Loucy (cell line): ENCODE data around the gene PRXL2B.

Experiments used
- H2AFZ ChIP-seq: fragments of 200-600 bp; sonication (generic); 2 replicates; pipeline ENCODE4 v1.6.0; 2016; ENCODE audit warnings: antibody characterized with exemption, mild to moderate bottlenecking, low read length, moderate library complexity
- H3F3A ChIP-seq: fragments of 200-600 bp; 2 replicates; pipeline ENCODE4 v1.6.0; 2016; ENCODE audit warnings: antibody characterized with exemption, low read depth, mild to moderate bottlenecking
- H3K27me3 ChIP-seq: fragments of 200-600 bp; sonication (generic); 2 replicates; pipeline ENCODE4 v1.6.1; 2014; ENCODE audit warnings: low read length, mild to moderate bottlenecking; ENCODE audit not compliant: insufficient read depth, poor library complexity, severe bottlenecking
- H3K36me3 ChIP-seq: fragments of 200-600 bp; sonication (generic); 2 replicates; pipeline ENCODE4 v1.6.1; 2016; ENCODE audit warnings: low read length; ENCODE audit not compliant: insufficient read depth
- H3K4me1 ChIP-seq: fragments of 200-600 bp; sonication (generic); 2 replicates; pipeline ENCODE4 v1.5.1; 2014; ENCODE audit warnings: low read length, mild to moderate bottlenecking; ENCODE audit not compliant: insufficient read depth, poor library complexity, severe bottlenecking
- H3K4me2 ChIP-seq: fragments of 200-600 bp; sonication (generic); 2 replicates; pipeline ENCODE4 v1.6.0; 2014; ENCODE audit warnings: antibody characterized with exemption, low read length, low read depth, mild to moderate bottlenecking; ENCODE audit not compliant: poor library complexity, severe bottlenecking
- H3K4me3 ChIP-seq: fragments of 200-600 bp; sonication (generic); 2 replicates; pipeline ENCODE4 v1.5.1; 2014; ENCODE audit warnings: low read length, mild to moderate bottlenecking, mixed read lengths; ENCODE audit not compliant: poor library complexity, severe bottlenecking
- H3K79me2 ChIP-seq: fragments of 200-600 bp; sonication (generic); 2 replicates; pipeline ENCODE4 v1.6.1; 2014; ENCODE audit warnings: low read length; ENCODE audit not compliant: insufficient read depth
- H3K9ac ChIP-seq: fragments of 200-600 bp; sonication (generic); 2 replicates; pipeline ENCODE4 v1.6.0; 2014; ENCODE audit warnings: mild to moderate bottlenecking, low read depth, low read length, moderate library complexity; ENCODE audit not compliant: poor library complexity, severe bottlenecking
- H3K9me2 ChIP-seq: fragments of 200-600 bp; sonication (generic); replicated peaks from 2 replicates; pipeline ENCODE4 v1.6.1; 2016; ENCODE audit warnings: low read depth, low read length, mixed read lengths
- H3K9me3 ChIP-seq: fragments of 200-600 bp; sonication (generic); 2 replicates; pipeline ENCODE4 v1.6.1; 2014; ENCODE audit warnings: mild to moderate bottlenecking, antibody characterized with exemption, low read length, low read depth; ENCODE audit not compliant: insufficient read depth
- H4K20me1 ChIP-seq: fragments of 200-600 bp; sonication (generic); 2 replicates; pipeline ENCODE4 v1.6.0; 2014; ENCODE audit warnings: antibody characterized with exemption, low read length, mild to moderate bottlenecking; ENCODE audit not compliant: insufficient read depth, poor library complexity, severe bottlenecking
- EZH2phosphoT487 ChIP-seq: fragments of 200-600 bp; IDR thresholded peaks from 2 replicates; pipeline ENCODE4 v1.6.1; 2018; ENCODE audit warnings: antibody characterized with exemption, mild to moderate bottlenecking, moderate library complexity, borderline replicate concordance
- TF ChIP-seq, protein P1 (sequence below): fragments of 200-600 bp; sonication (generic); conservative IDR thresholded peaks from 2 replicates; pipeline ENCODE4 v1.5.1; 2014; ENCODE audit warnings: mild to moderate bottlenecking, antibody characterized with exemption, low read length

The PRXL2B gene

DNA sequence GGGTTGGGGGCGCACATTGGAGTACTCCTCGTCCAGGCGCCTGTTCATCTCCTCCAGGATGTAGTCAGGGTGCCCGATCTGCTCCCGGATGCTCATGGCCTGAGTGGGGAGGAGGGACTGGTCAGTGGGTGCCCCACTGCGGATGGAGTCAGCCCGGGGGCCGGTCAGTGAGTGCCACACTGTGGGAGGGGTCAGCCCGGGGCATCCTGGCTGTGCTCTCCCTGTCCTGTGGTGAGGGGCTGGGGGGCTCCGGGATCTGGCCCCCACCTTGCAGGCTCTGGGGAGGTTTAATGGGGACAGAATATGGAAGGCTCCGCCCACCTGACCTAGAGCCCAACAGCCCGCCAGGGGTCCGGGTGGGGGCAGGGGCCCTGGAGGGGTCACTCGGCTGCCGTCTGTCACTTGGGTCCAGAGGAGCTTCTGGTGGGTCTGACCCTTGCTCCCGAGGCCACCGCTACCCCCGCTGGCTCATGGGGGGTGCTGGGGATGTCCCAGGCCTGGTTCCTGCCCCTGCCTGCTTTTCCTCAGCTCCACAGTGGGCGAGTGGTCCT is 8.8 kb downstream of the PRXL2B start:
- Histone ChIP-seq H3K27me3 (no peaks in the 10 kb centered on the region), H3K4me2 (no peak overlapping the region), H3K9ac (no peak overlapping the region), H3K4me1 (no peaks in the 10 kb centered on the region), H3K79me2 (no peaks in the 10 kb centered on the region), H3K4me3 (no peak overlapping the region), H4K20me1 (no peaks in the 10 kb centered on the region), H3F3A (no peaks in the 10 kb centered on the region), H3K36me3 (no peaks in the 10 kb centered on the region), H3K9me3 (peaks cover 4% of the 10 kb centered on the region; the same call in 1 of the 2 replicates), H3K9me2 (no peaks in the 10 kb centered on the region), H2AFZ (no peak overlapping the region)
- TF ChIP-seq, protein P1, sequence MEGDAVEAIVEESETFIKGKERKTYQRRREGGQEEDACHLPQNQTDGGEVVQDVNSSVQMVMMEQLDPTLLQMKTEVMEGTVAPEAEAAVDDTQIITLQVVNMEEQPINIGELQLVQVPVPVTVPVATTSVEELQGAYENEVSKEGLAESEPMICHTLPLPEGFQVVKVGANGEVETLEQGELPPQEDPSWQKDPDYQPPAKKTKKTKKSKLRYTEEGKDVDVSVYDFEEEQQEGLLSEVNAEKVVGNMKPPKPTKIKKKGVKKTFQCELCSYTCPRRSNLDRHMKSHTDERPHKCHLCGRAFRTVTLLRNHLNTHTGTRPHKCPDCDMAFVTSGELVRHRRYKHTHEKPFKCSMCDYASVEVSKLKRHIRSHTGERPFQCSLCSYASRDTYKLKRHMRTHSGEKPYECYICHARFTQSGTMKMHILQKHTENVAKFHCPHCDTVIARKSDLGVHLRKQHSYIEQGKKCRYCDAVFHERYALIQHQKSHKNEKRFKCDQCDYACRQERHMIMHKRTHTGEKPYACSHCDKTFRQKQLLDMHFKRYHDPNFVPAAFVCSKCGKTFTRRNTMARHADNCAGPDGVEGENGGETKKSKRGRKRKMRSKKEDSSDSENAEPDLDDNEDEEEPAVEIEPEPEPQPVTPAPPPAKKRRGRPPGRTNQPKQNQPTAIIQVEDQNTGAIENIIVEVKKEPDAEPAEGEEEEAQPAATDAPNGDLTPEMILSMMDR: no peak
- TF ChIP-seq EZH2phosphoT487: no peak

DNA sequence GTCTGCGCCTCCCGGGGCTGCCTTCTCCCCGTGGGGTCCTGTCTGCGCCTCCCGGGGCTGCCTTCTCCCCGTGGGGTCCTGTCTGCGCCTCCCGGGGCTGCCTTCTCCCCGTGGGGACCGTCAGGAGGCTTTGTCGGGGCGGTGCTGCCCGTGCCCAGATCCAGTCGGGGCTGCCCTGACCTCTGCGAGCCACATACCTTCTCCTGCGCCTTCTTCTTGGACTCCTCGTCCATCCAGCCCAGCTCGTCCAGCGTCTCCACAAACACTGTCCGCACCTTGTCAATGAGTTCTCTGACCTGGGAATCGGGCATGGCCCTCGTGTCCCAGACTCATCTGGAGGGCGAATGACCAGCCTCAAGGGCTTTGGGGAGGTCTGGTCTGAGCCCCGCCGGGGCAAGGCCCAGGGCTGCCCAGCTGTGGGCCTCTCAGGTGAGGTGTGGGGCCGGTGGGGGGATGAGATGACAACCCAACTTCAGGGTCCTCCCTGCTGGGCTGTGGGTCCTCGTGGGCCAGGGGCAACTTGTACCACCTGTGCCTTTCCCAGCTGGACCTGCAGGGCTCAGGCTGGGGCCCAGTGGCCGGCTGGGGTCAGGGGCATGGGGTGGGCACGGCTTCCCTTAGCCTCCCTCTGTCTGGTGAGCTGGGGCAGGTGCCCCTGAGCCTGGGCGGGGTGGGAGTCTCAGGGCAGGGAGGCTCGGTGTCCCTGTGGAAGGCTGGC is 9.4 kb downstream of the PRXL2B start:
- H3K9me3 ChIP-seq: peaks cover 4% of the 10 kb centered on the region; the same call in 1 of the 2 replicates
- H3K27me3 ChIP-seq: no peaks in the 10 kb centered on the region
- no peaks in the 10 kb centered on the region for H3F3A ChIP-seq
- no peak overlapping the region for H2AFZ ChIP-seq
- H3K4me1 ChIP-seq: no peaks in the 10 kb centered on the region
- no peaks in the 10 kb centered on the region for H3K9me2 ChIP-seq
- no peaks in the 10 kb centered on the region for H3K79me2 ChIP-seq
- H3K4me3 ChIP-seq: no peak overlapping the region
- no peak overlapping the region for H3K9ac ChIP-seq
- H4K20me1 ChIP-seq: no peaks in the 10 kb centered on the region
- no peaks in the 10 kb centered on the region for H3K36me3 ChIP-seq
- no peak for TF ChIP-seq EZH2phosphoT487
- TF ChIP-seq, protein P1: no peak
- no peak overlapping the region for H3K4me2 ChIP-seq

DNA sequence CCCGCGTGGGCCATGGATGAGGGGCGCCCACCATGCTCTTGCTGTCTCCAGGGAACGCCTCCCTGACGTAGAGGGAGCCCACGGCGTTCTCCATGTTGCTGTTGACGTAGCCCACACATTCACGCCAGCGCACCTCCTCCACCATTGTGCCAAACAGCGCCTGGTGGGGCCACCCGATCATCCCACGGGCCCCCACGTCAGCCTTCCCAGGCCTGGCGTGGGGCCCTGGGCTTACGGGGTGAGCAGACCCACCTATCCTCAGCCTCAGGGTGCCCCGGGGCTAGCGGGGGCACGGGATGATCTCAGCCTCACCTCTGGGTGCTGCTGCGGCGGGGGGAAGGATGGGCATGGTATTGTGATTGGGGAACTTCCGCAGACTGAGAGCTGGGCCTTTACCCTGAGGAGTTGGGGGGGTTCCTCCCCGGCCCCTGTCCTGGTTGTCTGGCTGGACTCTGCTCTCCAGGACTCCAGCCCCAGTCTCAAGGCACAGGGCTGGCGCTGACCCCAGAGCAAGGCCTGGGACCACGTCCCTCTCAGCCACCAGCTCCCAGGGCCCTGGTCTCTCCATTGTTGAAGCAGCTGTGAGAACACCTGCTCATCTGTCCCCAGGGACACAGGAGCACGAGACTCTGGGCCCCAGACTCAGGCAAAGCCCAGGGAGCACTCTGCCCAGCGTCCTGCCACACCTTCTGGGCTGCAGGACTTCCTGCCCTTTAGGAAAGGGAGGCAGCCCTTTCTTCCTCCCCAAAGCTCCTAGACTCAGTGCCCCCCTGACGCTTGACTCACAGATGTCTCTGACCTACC is 10.2 kb downstream of the PRXL2B start:
- no peaks in the 10 kb centered on the region for H3K27me3 ChIP-seq
- H3K4me3 ChIP-seq: no peak overlapping the region
- H2AFZ ChIP-seq: no peak overlapping the region
- TF ChIP-seq EZH2phosphoT487: no peak
- TF ChIP-seq, protein P1: no peak
- H3K9me3 ChIP-seq: peaks cover 4% of the 10 kb centered on the region; the same call in 1 of the 2 replicates
- H3K9ac ChIP-seq: no peak overlapping the region
- no peaks in the 10 kb centered on the region for H3K79me2 ChIP-seq
- H3F3A ChIP-seq: no peaks in the 10 kb centered on the region
- no peaks in the 10 kb centered on the region for H3K4me1 ChIP-seq
- no peaks in the 10 kb centered on the region for H4K20me1 ChIP-seq
- no peaks in the 10 kb centered on the region for H3K9me2 ChIP-seq
- no peak overlapping the region for H3K4me2 ChIP-seq
- no peaks in the 10 kb centered on the region for H3K36me3 ChIP-seq
